ENCODE measurements around the gene PTPRD.

PTPRD gene

DNA sequence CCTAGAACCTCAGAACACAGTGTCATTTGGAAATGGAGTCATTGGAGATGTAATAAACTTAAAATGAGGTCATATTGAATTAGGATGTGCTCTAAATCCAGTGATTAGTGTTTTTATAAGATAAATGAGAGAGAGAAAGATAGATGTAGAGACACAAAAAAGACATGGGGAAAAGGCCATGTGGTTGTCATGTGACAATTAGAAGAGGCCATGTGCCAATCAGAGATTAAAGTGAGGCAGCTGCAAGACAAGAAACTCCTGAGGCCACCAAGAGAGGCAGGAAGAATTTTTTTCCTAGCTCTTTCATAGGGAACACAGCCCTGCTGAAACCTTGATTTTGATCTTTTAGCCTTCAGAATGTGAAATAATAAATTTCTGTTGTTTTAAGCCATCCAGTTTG lies 1307.2 kb downstream of the PTPRD start:
- no peak for DNase-seq (ENCODE audit: extremely low read depth, low read depth)
- TF ChIP-seq, protein P1, sequence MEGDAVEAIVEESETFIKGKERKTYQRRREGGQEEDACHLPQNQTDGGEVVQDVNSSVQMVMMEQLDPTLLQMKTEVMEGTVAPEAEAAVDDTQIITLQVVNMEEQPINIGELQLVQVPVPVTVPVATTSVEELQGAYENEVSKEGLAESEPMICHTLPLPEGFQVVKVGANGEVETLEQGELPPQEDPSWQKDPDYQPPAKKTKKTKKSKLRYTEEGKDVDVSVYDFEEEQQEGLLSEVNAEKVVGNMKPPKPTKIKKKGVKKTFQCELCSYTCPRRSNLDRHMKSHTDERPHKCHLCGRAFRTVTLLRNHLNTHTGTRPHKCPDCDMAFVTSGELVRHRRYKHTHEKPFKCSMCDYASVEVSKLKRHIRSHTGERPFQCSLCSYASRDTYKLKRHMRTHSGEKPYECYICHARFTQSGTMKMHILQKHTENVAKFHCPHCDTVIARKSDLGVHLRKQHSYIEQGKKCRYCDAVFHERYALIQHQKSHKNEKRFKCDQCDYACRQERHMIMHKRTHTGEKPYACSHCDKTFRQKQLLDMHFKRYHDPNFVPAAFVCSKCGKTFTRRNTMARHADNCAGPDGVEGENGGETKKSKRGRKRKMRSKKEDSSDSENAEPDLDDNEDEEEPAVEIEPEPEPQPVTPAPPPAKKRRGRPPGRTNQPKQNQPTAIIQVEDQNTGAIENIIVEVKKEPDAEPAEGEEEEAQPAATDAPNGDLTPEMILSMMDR (IDR thresholded peaks at IDR 0.05; ENCODE audit: low read depth, low read length, missing control alignments): no peak

GRCh38 chr9:9299134-9299533 lies 1313.7 kb downstream of the PTPRD start:
- TF ChIP-seq, protein P1 (IDR thresholded peaks at IDR 0.05; ENCODE audit: low read depth, low read length, missing control alignments): no peak
- H3K4me3 ChIP-seq (replicated peaks; ENCODE audit: low read depth, low read length): no peak overlapping the region
- no peak for DNase-seq (ENCODE audit: extremely low read depth, low read depth)

More for the DNA sequence above, 1307.2 kb downstream of the PTPRD start:
- no peak overlapping the region for H3K4me3 ChIP-seq (replicated peaks; ENCODE audit: low read depth, low read length)

- TF ChIP-seq, protein P1 (IDR thresholded peaks at IDR 0.05; ENCODE audit: low read depth, low read length, missing control alignments): no peak
These were observed 1326.8 kb downstream of the PTPRD start for GRCh38 chr9:9286001-9286400.

DNA sequence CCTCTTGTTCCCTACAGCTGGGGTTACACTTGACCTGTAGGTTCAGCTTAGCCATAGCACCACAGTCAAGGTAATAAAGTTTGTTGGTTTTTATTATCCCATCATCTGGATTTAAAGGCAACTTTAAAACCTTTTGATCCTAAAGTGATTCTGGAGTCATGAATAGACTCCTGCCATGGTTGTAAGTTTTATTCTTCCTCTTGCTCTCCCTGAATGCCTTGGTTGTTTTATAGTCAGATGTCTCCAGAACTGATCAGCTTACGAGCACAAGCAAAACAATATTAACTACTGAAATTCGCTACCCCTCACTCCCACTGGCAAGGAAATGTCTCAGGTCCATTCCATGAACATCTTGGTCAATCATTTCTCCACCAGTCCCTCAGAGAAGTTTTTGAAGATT lies 1328.6 kb downstream of the PTPRD start:
- H3K4me3 ChIP-seq (replicated peaks; ENCODE audit: low read depth, low read length): no peak overlapping the region
- DNase-seq (ENCODE audit: extremely low read depth, low read depth): no peak
- TF ChIP-seq, protein P1 (IDR thresholded peaks at IDR 0.05; ENCODE audit: low read depth, low read length, missing control alignments): no peak

More at GRCh38 chr9:9286001-9286400, 1326.8 kb downstream of the PTPRD start:
- H3K4me3 ChIP-seq (replicated peaks; ENCODE audit: low read depth, low read length): no peak overlapping the region
- no peak for DNase-seq (ENCODE audit: extremely low read depth, low read depth)

GRCh38 chr9:9283159-9283986 lies 1329.4 kb downstream of the PTPRD start:
- TF ChIP-seq, protein P1 (IDR thresholded peaks at IDR 0.05; ENCODE audit: low read depth, low read length, missing control alignments): no peak
- H3K4me3 ChIP-seq (replicated peaks; ENCODE audit: low read depth, low read length): no peak overlapping the region
- DNase-seq (ENCODE audit: extremely low read depth, low read depth): no peak

GRCh38 chr9:9275601-9276000 lies 1337.2 kb downstream of the PTPRD start:
- TF ChIP-seq, protein P1 (IDR thresholded peaks at IDR 0.05; ENCODE audit: low read depth, low read length, missing control alignments): no peak
- H3K4me3 ChIP-seq (replicated peaks; ENCODE audit: low read depth, low read length): no peak overlapping the region
- DNase-seq (ENCODE audit: extremely low read depth, low read depth): no peak
